GM23338 (cell line): ENCODE data around the gene ADGRG1. TPM values are rescaled to one million over a fixed set of nuclear protein-coding genes. Genes with fewer than 3 reads are reported as not detected.

Experiments
- ATAC-seq: fragments of 200-7000 bp; cut with Tn5 transposase; 3 replicates; pipeline ENCODE4 v1.9.1; 2020
- DNase-seq: peaks from one replicate; pipeline ENCODE4 v3.0.0-alpha.2; 2015; ENCODE audit warnings: low spot score
- H2AFZ ChIP-seq: fragments of 200-600 bp; sonication (generic); 2 replicates; pipeline ENCODE4 v1.8.0; 2016; ENCODE audit warnings: antibody characterized with exemption, mild to moderate bottlenecking, moderate library complexity
- H3F3A ChIP-seq: fragments of 200-600 bp; sonication (generic); replicated peaks from 2 replicates; pipeline ENCODE4 v1.8.0; 2017; ENCODE audit warnings: antibody characterized with exemption, mixed run types, low read depth
- H3K27ac ChIP-seq: fragments of 200-600 bp; sonication (generic); 2 replicates; pipeline ENCODE4 v1.6.1; 2016; ENCODE audit warnings: low read depth
- H3K27me3 ChIP-seq: fragments of 200-600 bp; sonication (generic); 2 replicates; pipeline ENCODE4 v1.8.0; 2016; ENCODE audit warnings: mild to moderate bottlenecking, mixed run types, moderate library complexity; ENCODE audit not compliant: insufficient read depth
- H3K36me3 ChIP-seq: fragments of 200-600 bp; sonication (generic); 2 replicates; pipeline ENCODE4 v1.8.0; 2016; ENCODE audit warnings: mild to moderate bottlenecking; ENCODE audit not compliant: insufficient read depth
- H3K4me1 ChIP-seq: fragments of 200-600 bp; sonication (generic); 2 replicates; pipeline ENCODE4 v1.8.0; 2016; ENCODE audit warnings: mild to moderate bottlenecking, moderate library complexity; ENCODE audit not compliant: insufficient read depth
- H3K4me2 ChIP-seq: fragments of 200-600 bp; sonication (generic); 2 replicates; pipeline ENCODE4 v1.7.1; 2017; ENCODE audit warnings: mixed run types
- H3K4me3 ChIP-seq: fragments of 200-600 bp; sonication (generic); 2 replicates; pipeline ENCODE4 v1.6.1; 2016; ENCODE audit warnings: mixed run types
- H3K79me2 ChIP-seq: fragments of 200-600 bp; sonication (generic); replicated peaks from 2 replicates; pipeline ENCODE4 v1.8.0; 2017; ENCODE audit warnings: mild to moderate bottlenecking; ENCODE audit not compliant: insufficient read depth
- H3K9me2 ChIP-seq: fragments of 200-600 bp; sonication (generic); 2 replicates; pipeline ENCODE4 v1.8.0; 2017; ENCODE audit not compliant: insufficient read depth
- H4K20me1 ChIP-seq: fragments of 200-600 bp; sonication (generic); replicated peaks from 2 replicates; pipeline ENCODE4 v1.8.0; 2017; ENCODE audit warnings: mild to moderate bottlenecking; ENCODE audit not compliant: insufficient read depth
- H3K27ac Mint-ChIP-seq: 2 replicates; pipeline ENCODE4 v1.8.0; 2020; ENCODE audit warnings: inconsistent platforms, mild to moderate bottlenecking, moderate library complexity, mixed read lengths
- H3K27me3 Mint-ChIP-seq: 3 replicates; pipeline ENCODE4 v1.8.0; 2022; ENCODE audit warnings: low read depth, mild to moderate bottlenecking, moderate library complexity, mixed read lengths, inconsistent platforms; ENCODE audit not compliant: insufficient read depth, poor library complexity
- H3K36me3 Mint-ChIP-seq: 3 replicates; pipeline ENCODE4 v1.8.0; 2021; ENCODE audit warnings: low read depth, mild to moderate bottlenecking, inconsistent platforms, moderate library complexity, mixed read lengths
- H3K4me1 Mint-ChIP-seq: 3 replicates; pipeline ENCODE4 v1.8.0; 2020; ENCODE audit warnings: mild to moderate bottlenecking, inconsistent platforms, mixed read lengths
- H3K4me3 Mint-ChIP-seq: 3 replicates; pipeline ENCODE4 v1.8.0; 2021; ENCODE audit warnings: moderate library complexity, mild to moderate bottlenecking, inconsistent platforms, mixed read lengths
- H3K9me3 Mint-ChIP-seq: 3 replicates; pipeline ENCODE4 v1.8.0; 2020; ENCODE audit warnings: moderate library complexity, mild to moderate bottlenecking, inconsistent platforms, mixed read lengths
- EZH2phosphoT487 ChIP-seq: fragments of 200-600 bp; sonication (generic); IDR thresholded peaks from one replicate; pipeline ENCODE4 v1.8.1; 2018; ENCODE audit warnings: antibody characterized with exemption; ENCODE audit not compliant: unreplicated experiment
- JUNB ChIP-seq: IDR thresholded peaks from one replicate; pipeline ENCODE4 v1.6.1; 2016; ENCODE audit warnings: antibody characterized with exemption; ENCODE audit not compliant: unreplicated experiment
- NANOG ChIP-seq: IDR thresholded peaks from 2 replicates; pipeline ENCODE4 v1.6.1; 2016; ENCODE audit warnings: antibody characterized with exemption, borderline replicate concordance
- POLR2AphosphoS5 ChIP-seq: IDR thresholded peaks from 2 replicates; pipeline ENCODE4 v1.6.1; 2016; ENCODE audit warnings: antibody characterized with exemption, low read depth
- STAT1 ChIP-seq: IDR thresholded peaks from one replicate; pipeline ENCODE4 v1.6.1; 2016; ENCODE audit warnings: antibody characterized with exemption; ENCODE audit not compliant: unreplicated experiment
- ZNF114 ChIP-seq: fragments of 250-450 bp; sonication (Bioruptor Pico); IDR thresholded peaks from 2 replicates; pipeline ENCODE4 v1.5.0; 2020; ENCODE audit warnings: mild to moderate bottlenecking, moderate library complexity
- polyA plus RNA-seq: library from polyadenylated mRNA; unstranded; fragments of >200 nt; fragmentation: Nextera tagmentation; extraction: Ambion mirVana; gene quantifications from 2 replicates; pipeline ENCODE4 v1.2.1, GENCODE V29; 2016
- total RNA-seq: library from RNA; depleted of rRNA; stranded (reverse); fragments of >200 nt; shearing (Covaris generic); gene quantifications from 2 replicates; pipeline ENCODE4 v1.2.3, GENCODE V29; 2014
- TF ChIP-seq, protein P1 (sequence below): fragments of 250-450 bp; sonication (Bioruptor Pico); IDR thresholded peaks from 2 replicates; pipeline ENCODE4 v1.5.0; 2020; ENCODE audit warnings: mild to moderate bottlenecking, moderate library complexity

The ADGRG1 gene
- total and polyA plus RNA-seq, 2 experiments from 2014 or later = 0.14 to 0.47 TPM

DNA sequence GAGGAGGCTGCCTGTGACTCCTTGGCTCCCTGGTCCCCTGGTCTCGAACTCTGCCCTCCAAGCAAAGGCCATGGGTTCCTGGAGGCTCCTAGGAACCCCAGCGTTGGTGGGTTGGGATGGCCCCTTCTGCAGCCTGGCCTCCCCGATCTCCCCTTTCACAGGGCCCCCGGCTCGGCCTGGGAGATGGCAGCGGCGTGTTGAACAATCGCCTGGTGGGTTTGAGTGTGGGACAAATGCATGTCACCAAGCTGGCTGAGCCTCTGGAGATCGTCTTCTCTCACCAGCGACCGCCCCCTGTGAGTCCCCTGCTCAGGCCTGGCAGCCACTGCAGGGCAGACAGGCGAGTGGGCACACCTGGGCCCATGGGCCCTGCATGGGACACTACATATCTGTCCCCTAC, 50.6 kb downstream of the ADGRG1 start:
- Histone ChIP-seq H3K4me3 (no peak overlapping the region), H3K27me3 (no peaks in the 10 kb centered on the region), H3K4me1 (peaks cover 13% of the 10 kb centered on the region), H3K4me2 (no peak overlapping the region), H3K27ac (no peak overlapping the region), H3K9me2 (no peaks in the 10 kb centered on the region), H2AFZ (no peak overlapping the region), H3K79me2 (no peaks in the 10 kb centered on the region), H4K20me1 (no peaks in the 10 kb centered on the region), H3K36me3 (no peaks in the 10 kb centered on the region), H3F3A (no peaks in the 10 kb centered on the region)
- Mint-ChIP-seq H3K9me3 (no peaks in the 10 kb centered on the region; the same call in 2 of the 3 replicates), H3K27ac (no peak overlapping the region), H3K36me3 (no peaks in the 10 kb centered on the region), H3K27me3 (peaks cover 4% of the 10 kb centered on the region), H3K4me1 (peaks cover 35% of the 10 kb centered on the region), H3K4me3 (no peak overlapping the region)
- ATAC-seq (no peak), DNase-seq (no peak)
- TF ChIP-seq POLR2AphosphoS5 (no peak), JUNB (no peak), EZH2phosphoT487 (no peak), NANOG (no peak), ZNF114 (no peak), STAT1 (no peak)
- TF ChIP-seq, protein P1, sequence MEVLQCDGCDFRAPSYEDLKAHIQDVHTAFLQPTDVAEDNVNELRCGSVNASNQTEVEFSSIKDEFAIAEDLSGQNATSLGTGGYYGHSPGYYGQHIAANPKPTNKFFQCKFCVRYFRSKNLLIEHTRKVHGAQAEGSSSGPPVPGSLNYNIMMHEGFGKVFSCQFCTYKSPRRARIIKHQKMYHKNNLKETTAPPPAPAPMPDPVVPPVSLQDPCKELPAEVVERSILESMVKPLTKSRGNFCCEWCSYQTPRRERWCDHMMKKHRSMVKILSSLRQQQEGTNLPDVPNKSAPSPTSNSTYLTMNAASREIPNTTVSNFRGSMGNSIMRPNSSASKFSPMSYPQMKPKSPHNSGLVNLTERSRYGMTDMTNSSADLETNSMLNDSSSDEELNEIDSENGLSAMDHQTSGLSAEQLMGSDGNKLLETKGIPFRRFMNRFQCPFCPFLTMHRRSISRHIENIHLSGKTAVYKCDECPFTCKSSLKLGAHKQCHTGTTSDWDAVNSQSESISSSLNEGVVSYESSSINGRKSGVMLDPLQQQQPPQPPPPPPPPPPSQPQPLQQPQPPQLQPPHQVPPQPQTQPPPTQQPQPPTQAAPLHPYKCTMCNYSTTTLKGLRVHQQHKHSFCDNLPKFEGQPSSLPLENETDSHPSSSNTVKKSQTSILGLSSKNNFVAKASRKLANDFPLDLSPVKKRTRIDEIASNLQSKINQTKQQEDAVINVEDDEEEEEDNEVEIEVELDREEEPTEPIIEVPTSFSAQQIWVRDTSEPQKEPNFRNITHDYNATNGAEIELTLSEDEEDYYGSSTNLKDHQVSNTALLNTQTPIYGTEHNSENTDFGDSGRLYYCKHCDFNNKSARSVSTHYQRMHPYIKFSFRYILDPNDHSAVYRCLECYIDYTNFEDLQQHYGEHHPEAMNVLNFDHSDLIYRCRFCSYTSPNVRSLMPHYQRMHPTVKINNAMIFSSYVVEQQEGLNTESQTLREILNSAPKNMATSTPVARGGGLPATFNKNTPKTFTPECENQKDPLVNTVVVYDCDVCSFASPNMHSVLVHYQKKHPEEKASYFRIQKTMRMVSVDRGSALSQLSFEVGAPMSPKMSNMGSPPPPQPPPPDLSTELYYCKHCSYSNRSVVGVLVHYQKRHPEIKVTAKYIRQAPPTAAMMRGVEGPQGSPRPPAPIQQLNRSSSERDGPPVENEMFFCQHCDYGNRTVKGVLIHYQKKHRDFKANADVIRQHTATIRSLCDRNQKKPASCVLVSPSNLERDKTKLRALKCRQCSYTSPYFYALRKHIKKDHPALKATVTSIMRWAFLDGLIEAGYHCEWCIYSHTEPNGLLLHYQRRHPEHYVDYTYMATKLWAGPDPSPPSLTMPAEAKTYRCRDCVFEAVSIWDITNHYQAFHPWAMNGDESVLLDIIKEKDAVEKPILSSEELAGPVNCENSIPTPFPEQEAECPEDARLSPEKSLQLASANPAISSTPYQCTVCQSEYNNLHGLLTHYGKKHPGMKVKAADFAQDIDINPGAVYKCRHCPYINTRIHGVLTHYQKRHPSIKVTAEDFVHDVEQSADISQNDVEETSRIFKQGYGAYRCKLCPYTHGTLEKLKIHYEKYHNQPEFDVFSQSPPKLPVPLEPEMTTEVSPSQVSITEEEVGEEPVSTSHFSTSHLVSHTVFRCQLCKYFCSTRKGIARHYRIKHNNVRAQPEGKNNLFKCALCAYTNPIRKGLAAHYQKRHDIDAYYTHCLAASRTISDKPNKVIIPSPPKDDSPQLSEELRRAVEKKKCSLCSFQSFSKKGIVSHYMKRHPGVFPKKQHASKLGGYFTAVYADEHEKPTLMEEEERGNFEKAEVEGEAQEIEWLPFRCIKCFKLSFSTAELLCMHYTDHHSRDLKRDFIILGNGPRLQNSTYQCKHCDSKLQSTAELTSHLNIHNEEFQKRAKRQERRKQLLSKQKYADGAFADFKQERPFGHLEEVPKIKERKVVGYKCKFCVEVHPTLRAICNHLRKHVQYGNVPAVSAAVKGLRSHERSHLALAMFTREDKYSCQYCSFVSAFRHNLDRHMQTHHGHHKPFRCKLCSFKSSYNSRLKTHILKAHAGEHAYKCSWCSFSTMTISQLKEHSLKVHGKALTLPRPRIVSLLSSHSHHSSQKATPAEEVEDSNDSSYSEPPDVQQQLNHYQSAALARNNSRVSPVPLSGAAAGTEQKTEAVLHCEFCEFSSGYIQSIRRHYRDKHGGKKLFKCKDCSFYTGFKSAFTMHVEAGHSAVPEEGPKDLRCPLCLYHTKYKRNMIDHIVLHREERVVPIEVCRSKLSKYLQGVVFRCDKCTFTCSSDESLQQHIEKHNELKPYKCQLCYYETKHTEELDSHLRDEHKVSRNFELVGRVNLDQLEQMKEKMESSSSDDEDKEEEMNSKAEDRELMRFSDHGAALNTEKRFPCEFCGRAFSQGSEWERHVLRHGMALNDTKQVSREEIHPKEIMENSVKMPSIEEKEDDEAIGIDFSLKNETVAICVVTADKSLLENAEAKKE (CRISPR knock-in tag) = no peak
